GM19372 (cell line): ENCODE results near the gene STAT5A.
"Not testable (repeated sequence)": the region's sequence is repeated elsewhere in the genome, so short reads cannot be mapped to it uniquely, and the experiment has no call there.

ENCODE experiments used
- ATAC-seq: cut with Tn5 transposase; IDR thresholded peaks from one replicate; pipeline ENCODE4 v1.9.1; 2021; ENCODE audit warnings: mild to moderate bottlenecking, low read depth, moderate library complexity; ENCODE audit not compliant: unreplicated experiment

Gene STAT5A

GRCh38 chr17:42358434-42358833 lies 70.1 kb downstream of the STAT5A start:
- ATAC-seq = no peak

- ATAC-seq = no peak
Observed at GRCh38 chr17:42359133-42359532, 70.8 kb downstream of the STAT5A start.

DNA sequence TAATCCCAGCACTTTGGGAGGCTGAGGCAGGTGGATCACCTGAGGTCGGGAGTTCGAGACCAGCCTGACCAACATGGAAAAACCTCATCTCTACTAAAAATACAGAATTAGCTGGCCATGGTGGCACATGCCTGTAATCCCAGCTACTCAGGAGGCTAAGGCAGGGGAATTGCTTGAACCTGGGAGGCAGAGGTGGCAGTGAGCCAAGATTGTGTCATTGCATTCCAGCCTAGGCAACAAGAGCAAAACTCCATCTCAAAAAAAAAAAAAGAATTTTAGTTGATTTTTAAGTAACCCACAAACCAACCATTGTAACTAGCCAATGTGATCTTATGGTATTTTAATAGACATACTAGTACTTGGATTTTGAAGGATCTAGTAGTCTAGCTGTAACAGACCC lies 72.1 kb downstream of the STAT5A start:
- ATAC-seq = not testable (repeated sequence)
